HepG2 (cell line): ENCODE data around the gene NOTUM. TPM values are rescaled to one million over a fixed set of nuclear protein-coding genes. Genes with fewer than 3 reads are reported as not detected.

Experiments used
- NKX3-1 ChIP-seq: sonication (generic); formaldehyde crosslinking; IDR thresholded peaks from 2 replicates; pipeline ENCODE4 v1.5.0; 2020; ENCODE audit warnings: missing genetic modification reagents
- PAXIP1 ChIP-seq: sonication (generic); formaldehyde crosslinking; conservative IDR thresholded peaks from 2 replicates; pipeline ENCODE4 v1.4.0; 2020; ENCODE audit warnings: mild to moderate bottlenecking, missing genetic modification reagents, moderate library complexity
- SP1 ChIP-seq, 2 experiments: fragments of 450-650 bp in 1 of 2; sonication (generic) in 1 of 2; formaldehyde crosslinking in 1 of 2; IDR thresholded peaks; 2 replicates each; pipeline versions ENCODE4 v1.4.0 to v1.6.1; 2016 to 2020; ENCODE audit warnings: missing genetic modification reagents in 1 of 2
- ZNF407 ChIP-seq: sonication (generic); formaldehyde crosslinking; IDR thresholded peaks from one replicate; pipeline ENCODE4 v1.5.1; 2020; ENCODE audit warnings: mild to moderate bottlenecking, missing genetic modification reagents; ENCODE audit errors: not compliant biosample characterization
- ZNF441 ChIP-seq: sonication (generic); formaldehyde crosslinking; IDR thresholded peaks from 2 replicates; pipeline ENCODE4 v1.7.0; 2021; ENCODE audit warnings: missing genetic modification reagents, borderline replicate concordance
- ZNF687 ChIP-seq: sonication (generic); formaldehyde crosslinking; IDR thresholded peaks from 2 replicates; pipeline ENCODE4 v1.5.1; 2020; ENCODE audit warnings: mild to moderate bottlenecking, missing genetic modification reagents, moderate library complexity
- ZSCAN25 ChIP-seq: sonication (generic); formaldehyde crosslinking; IDR thresholded peaks from 2 replicates; pipeline ENCODE4 v1.8.0; 2022; ENCODE audit warnings: mild to moderate bottlenecking, missing genetic modification reagents
- ZSCAN29 ChIP-seq: sonication (generic); formaldehyde crosslinking; conservative IDR thresholded peaks from 2 replicates; pipeline ENCODE4 v1.4.0; 2020; ENCODE audit warnings: mild to moderate bottlenecking, missing genetic modification reagents
- polyA plus RNA-seq, 8 experiments: library from polyadenylated mRNA; depleted of rRNA in 3 of 8; stranded (reverse) in 7 of 8; unstranded in 1 of 8; fragments of >200 nt; fragmentation: Illumina TruSeq in 4 of 8; extraction: Trizol in 4 of 8; gene quantifications; 2 replicates each; pipeline versions ENCODE4 v1.2.1 to v1.2.3, GENCODE V29; 2011 to 2016; ENCODE audit warnings: low read depth in 4 of 8, missing spikeins in 1 of 8, mixed read lengths in 1 of 8; ENCODE audit not compliant: insufficient read depth in 1 of 8
- total RNA-seq, 5 experiments: library from RNA; depleted of rRNA; stranded (reverse); fragments of >200 nt; fragmentation: Illumina TruSeq; extraction: Trizol; gene quantifications; 2 replicates each; pipeline ENCODE4 v1.2.3, GENCODE V29; 2016; ENCODE audit warnings: low read depth in 1 of 5

NOTUM gene
- total and polyA plus RNA-seq, 2 of the 13 experiments (the other 11 are each of a cell fraction or from before 2014, with no cell fraction given) = 150 to 160 TPM

GRCh38 chr17:81902653-81903414 is 58.2 kb downstream of the NOTUM start (continued):
- no peak for TF ChIP-seq ZNF407 (CRISPR knock-in tag)
- no peak for TF ChIP-seq PAXIP1 (CRISPR knock-in tag)
- no peak for TF ChIP-seq ZNF441 (CRISPR knock-in tag)
- 0 out of 2 replicates have a peak, but pooled peaks have one; percentile 46 for TF ChIP-seq ZSCAN25 (CRISPR knock-in tag)
- no peak for TF ChIP-seq SP1 (IDR thresholded peaks at IDR 0.05)
- no peak for TF ChIP-seq SP1 (CRISPR knock-in tag; IDR thresholded peaks at IDR 0.05)
- TF ChIP-seq ZNF687 (CRISPR knock-in tag) = peak; percentile 49
- peak; percentile 12; the same call in 1 of the 2 replicates for TF ChIP-seq NKX3-1 (CRISPR knock-in tag)
- TF ChIP-seq ZSCAN29 (CRISPR knock-in tag) = no peak
